HepG2 (cell line): ENCODE measurements around the gene CADM1. TPM values are rescaled to one million over a fixed set of nuclear protein-coding genes. Genes with fewer than 3 reads are reported as not detected.

Source experiments
- ZNF670 ChIP-seq: sonication (generic); formaldehyde crosslinking; IDR thresholded peaks from 2 replicates; pipeline ENCODE4 v1.8.0; 2022; ENCODE audit warnings: mild to moderate bottlenecking, missing genetic modification reagents, borderline replicate concordance
- polyA plus RNA-seq, 8 experiments: library from polyadenylated mRNA; depleted of rRNA in 3 of 8; stranded (reverse) in 7 of 8; unstranded in 1 of 8; fragments of >200 nt; fragmentation: Illumina TruSeq in 4 of 8; extraction: Trizol in 4 of 8; gene quantifications; 2 replicates each; pipeline versions ENCODE4 v1.2.1 to v1.2.3, GENCODE V29; 2011 to 2016; ENCODE audit warnings: low read depth in 4 of 8, missing spikeins in 1 of 8, mixed read lengths in 1 of 8; ENCODE audit not compliant: insufficient read depth in 1 of 8
- total RNA-seq, 5 experiments: library from RNA; depleted of rRNA; stranded (reverse); fragments of >200 nt; fragmentation: Illumina TruSeq; extraction: Trizol; gene quantifications; 2 replicates each; pipeline ENCODE4 v1.2.3, GENCODE V29; 2016; ENCODE audit warnings: low read depth in 1 of 5
- TF ChIP-seq, protein P1 (sequence below): sonication (generic); formaldehyde crosslinking; IDR thresholded peaks from 2 replicates; pipeline ENCODE4 v1.4.0; 2020; ENCODE audit warnings: mild to moderate bottlenecking, missing genetic modification reagents
- TF ChIP-seq, protein P2 (sequence below): sonication (generic); formaldehyde crosslinking; IDR thresholded peaks from 2 replicates; pipeline ENCODE4 v1.5.1; 2020; ENCODE audit warnings: missing genetic modification reagents, mild to moderate bottlenecking, borderline replicate concordance

CADM1 gene
- total and polyA plus RNA-seq, 2 of the 13 experiments (the other 11 are each of a cell fraction or from before 2014, with no cell fraction given): 71.3 to 122 TPM

GRCh38 chr11:115502636-115503082, 1.6 kb downstream of the CADM1 start (continued):
- TF ChIP-seq, protein P1, sequence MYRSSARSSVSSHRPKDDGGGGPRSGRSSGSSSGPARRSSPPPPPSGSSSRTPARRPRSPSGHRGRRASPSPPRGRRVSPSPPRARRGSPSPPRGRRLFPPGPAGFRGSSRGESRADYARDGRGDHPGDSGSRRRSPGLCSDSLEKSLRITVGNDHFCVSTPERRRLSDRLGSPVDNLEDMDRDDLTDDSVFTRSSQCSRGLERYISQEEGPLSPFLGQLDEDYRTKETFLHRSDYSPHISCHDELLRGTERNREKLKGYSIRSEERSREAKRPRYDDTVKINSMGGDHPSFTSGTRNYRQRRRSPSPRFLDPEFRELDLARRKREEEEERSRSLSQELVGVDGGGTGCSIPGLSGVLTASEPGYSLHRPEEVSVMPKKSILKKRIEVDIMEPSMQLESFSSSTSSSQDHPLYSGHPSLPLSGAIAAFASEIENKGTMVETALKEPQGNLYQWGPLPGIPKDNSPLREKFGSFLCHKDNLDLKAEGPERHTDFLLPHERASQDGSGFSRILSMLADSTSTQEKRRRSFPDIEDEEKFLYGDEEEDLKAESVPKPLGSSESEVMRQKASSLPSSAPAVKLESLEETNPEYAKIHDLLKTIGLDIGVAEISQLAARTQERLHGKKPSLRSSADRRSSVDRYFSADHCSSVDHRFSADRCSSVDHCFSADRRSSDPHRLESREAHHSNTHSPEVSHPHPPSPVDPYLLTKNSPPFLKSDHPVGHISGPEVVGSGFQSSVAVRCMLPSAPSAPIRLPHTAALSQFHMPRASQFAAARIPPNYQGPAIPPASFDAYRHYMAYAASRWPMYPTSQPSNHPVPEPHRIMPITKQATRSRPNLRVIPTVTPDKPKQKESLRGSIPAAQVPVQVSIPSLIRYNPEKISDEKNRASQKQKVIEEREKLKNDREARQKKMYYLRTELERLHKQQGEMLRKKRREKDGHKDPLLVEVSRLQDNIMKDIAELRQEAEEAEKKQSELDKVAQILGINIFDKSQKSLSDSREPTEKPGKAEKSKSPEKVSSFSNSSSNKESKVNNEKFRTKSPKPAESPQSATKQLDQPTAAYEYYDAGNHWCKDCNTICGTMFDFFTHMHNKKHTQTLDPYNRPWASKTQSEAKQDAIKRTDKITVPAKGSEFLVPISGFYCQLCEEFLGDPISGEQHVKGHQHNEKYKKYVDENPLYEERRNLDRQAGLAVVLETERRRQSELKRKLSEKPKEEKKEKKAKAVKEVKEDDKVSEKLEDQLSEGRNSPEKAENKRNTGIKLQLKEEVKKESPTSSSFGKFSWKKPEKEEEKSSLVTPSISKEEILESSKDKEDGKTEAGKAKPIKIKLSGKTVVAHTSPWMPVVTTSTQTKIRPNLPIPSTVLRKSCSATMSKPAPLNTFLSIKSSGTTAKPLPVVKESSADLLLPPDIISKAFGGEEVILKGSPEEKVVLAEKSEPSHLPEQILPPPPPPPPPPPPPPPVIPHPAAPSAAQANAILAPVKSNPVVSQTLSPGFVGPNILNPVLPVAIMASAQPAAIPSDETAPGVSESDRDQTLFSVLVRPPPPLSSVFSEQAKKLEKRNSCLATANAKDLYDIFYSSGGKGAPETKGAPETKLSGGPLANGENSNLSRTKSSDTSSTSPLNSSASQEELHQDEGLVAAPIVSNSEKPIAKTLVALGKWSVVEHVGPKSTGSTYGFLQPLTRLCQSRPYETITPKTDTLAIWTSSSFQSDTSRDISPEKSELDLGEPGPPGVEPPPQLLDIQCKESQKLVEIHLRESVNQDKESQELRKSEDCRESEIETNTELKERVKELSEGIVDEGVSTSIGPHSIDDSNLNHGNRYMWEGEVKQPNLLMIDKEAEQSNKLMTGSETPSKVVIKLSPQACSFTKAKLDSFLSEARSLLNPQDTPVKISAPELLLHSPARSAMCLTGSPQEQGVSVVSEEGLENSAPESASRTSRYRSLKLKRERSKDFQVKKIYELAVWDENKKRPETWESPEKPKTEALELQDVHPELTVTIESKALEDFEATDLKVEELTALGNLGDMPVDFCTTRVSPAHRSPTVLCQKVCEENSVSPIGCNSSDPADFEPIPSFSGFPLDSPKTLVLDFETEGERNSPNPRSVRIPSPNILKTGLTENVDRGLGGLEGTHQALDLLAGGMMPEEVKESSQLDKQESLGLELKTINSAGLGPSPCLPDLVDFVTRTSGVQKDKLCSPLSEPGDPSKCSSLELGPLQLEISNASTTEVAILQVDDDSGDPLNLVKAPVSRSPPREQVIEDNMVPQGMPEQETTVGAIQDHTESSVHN (CRISPR knock-in tag): no peak
- TF ChIP-seq, protein P2, sequence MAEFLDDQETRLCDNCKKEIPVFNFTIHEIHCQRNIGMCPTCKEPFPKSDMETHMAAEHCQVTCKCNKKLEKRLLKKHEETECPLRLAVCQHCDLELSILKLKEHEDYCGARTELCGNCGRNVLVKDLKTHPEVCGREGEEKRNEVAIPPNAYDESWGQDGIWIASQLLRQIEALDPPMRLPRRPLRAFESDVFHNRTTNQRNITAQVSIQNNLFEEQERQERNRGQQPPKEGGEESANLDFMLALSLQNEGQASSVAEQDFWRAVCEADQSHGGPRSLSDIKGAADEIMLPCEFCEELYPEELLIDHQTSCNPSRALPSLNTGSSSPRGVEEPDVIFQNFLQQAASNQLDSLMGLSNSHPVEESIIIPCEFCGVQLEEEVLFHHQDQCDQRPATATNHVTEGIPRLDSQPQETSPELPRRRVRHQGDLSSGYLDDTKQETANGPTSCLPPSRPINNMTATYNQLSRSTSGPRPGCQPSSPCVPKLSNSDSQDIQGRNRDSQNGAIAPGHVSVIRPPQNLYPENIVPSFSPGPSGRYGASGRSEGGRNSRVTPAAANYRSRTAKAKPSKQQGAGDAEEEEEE (CRISPR knock-in tag): no peak
- no peak for TF ChIP-seq ZNF670
